Measurements from ENCODE around the gene SLC19A1. TPM values are rescaled to one million over a fixed set of nuclear protein-coding genes. Genes with fewer than 3 reads are reported as not detected.

Gene SLC19A1
- total RNA-seq, 1 experiment from 2014 or later, result 25.0 TPM

DNA sequence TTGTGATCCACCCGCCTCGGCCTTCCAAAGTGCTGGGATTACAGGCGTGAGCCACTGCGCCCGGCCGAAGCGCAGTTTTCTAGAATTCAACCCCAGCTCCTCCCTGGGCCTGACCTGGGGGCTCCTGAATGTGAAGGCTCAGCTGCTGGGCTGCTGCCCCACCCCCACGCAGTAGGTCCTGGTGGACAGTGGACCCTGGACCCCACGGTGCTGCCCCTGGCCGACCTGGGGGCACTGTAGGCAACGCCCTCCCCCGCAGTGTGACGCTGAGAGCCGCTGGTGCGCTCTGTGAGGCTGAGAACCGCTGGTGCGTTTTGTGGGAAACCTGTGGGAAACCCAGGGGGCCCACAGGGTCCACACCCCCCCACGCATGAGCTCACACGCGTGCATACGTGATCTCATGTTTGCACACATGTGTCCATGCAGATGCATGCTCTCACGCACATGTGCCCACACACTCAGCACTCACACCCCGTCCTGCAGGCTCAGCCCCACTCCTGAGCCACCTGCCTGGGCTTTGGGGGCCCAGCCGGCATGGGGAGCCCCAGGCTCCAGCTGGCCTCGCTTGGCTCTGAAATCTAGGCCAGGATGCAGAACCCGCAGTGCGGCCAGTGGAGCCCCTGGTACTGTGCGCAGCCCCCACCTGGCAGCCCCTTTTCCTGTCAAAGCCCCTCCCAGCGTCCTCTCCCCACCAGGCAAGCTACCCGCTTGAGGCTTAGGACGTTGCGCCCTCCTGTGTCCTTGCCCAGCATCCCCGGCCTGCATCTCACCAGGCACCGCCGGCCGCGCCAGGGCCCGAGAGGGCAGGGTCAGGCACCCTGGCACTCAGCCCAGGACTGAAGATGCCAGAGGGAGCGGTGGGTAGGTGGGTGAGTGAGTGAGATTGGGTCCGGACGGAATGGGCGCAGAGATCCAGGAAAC lies 69.5 kb downstream of the SLC19A1 start:
- H4K20me1 ChIP-seq (ENCODE audit: insufficient read depth), result no peaks in the 10 kb centered on the region
- no peaks in the 10 kb centered on the region for H3K9me2 ChIP-seq (ENCODE audit: insufficient read depth)
- no peak overlapping the region for H3K27ac ChIP-seq
- H3F3A ChIP-seq (ENCODE audit: insufficient read depth, low read depth), result peaks cover 18% of the 10 kb centered on the region; the same call in 1 of the 2 replicates
- POLR2A ChIA-PET (ENCODE audit: unreplicated experiment), result interaction anchor here (0.5 to 0.6 kb wide), 2 partner anchors 12 to 109 kb away, joined by 7 to 13 read pairs; no protein-coding TSS in a partner anchor
- H3K4me2 ChIP-seq, result no peak overlapping the region
- H3K27me3 ChIP-seq (ENCODE audit: insufficient read depth, low read depth), result no peaks in the 10 kb centered on the region
- no peaks in the 10 kb centered on the region for H3K79me2 ChIP-seq (ENCODE audit: low read depth)
- TF ChIP-seq, protein P1, sequence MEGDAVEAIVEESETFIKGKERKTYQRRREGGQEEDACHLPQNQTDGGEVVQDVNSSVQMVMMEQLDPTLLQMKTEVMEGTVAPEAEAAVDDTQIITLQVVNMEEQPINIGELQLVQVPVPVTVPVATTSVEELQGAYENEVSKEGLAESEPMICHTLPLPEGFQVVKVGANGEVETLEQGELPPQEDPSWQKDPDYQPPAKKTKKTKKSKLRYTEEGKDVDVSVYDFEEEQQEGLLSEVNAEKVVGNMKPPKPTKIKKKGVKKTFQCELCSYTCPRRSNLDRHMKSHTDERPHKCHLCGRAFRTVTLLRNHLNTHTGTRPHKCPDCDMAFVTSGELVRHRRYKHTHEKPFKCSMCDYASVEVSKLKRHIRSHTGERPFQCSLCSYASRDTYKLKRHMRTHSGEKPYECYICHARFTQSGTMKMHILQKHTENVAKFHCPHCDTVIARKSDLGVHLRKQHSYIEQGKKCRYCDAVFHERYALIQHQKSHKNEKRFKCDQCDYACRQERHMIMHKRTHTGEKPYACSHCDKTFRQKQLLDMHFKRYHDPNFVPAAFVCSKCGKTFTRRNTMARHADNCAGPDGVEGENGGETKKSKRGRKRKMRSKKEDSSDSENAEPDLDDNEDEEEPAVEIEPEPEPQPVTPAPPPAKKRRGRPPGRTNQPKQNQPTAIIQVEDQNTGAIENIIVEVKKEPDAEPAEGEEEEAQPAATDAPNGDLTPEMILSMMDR (conservative IDR thresholded peaks at IDR 0.05), result no peak
- no peak for TF ChIP-seq EZH2 (IDR thresholded peaks at IDR 0.05; ENCODE audit: low read depth)
- H3K4me3 ChIP-seq, result no peak overlapping the region
- intact Hi-C loops (cut with micrococcal nuclease; ENCODE audit: unreplicated experiment), result no loop called here
- no peak overlapping the region for H2AFZ ChIP-seq
- CTCF ChIA-PET, result no interaction called here
- peaks cover 16% of the 10 kb centered on the region for H3K4me1 ChIP-seq (replicated peaks; ENCODE audit: insufficient read depth)
- no TSS peak for BruUV-seq (replicated peaks)
- no peaks in the 10 kb centered on the region for H3K36me3 ChIP-seq (ENCODE audit: low read depth)
- no peak for DNase-seq
- no peaks in the 10 kb centered on the region for H3K9me3 ChIP-seq (ENCODE audit: insufficient read depth, low read depth)

DNA sequence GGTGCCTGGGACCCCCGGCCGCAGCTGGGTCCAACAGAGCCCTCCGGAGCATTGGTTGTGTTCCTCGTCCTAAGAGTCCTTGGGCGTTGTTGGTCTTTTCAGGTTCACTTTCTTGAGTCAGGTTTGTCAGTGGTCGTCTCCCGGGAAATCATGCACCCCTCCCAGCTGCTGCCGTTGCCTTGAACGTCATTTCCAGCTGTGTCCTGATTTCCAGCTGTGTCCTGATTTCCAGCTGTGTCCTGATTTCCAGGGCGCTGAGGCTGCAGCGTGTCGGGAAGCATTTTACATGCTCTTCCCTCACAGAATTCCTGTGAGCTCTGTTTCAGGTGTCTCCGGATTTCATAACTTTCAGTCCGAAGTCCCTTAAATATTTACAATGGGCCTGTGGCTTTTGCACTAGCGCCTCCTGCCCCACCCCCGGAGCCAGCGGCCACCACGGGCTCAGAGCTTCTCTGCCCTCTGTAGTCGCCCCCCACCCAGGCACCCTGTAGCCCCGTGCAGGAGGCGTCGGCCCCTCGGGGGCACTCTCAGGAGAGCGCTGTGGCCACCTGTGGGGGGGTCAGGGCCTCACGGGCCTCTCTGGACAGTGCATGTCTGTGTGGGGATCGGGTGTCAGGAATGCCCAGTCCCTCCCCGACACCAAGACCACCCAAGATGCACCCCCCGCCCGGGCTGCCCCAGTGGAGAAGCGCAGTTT lies 70.6 kb downstream of the SLC19A1 start:
- H3F3A ChIP-seq (ENCODE audit: insufficient read depth, low read depth), result peaks cover 18% of the 10 kb centered on the region; the same call in 1 of the 2 replicates
- H3K9me2 ChIP-seq (ENCODE audit: insufficient read depth), result no peaks in the 10 kb centered on the region
- DNase-seq, result no peak
- TF ChIP-seq, protein P1 (conservative IDR thresholded peaks at IDR 0.05), result no peak
- no peak for TF ChIP-seq EZH2 (IDR thresholded peaks at IDR 0.05; ENCODE audit: low read depth)
- BruUV-seq (replicated peaks), result no TSS peak
- no peaks in the 10 kb centered on the region for H3K36me3 ChIP-seq (ENCODE audit: low read depth)
- peak overlapping the region; percentile 76 for H3K4me2 ChIP-seq
- H3K79me2 ChIP-seq (ENCODE audit: low read depth), result no peaks in the 10 kb centered on the region
- peaks cover 16% of the 10 kb centered on the region for H3K4me1 ChIP-seq (replicated peaks; ENCODE audit: insufficient read depth)
- peak overlapping the region; percentile 38; the same call in 1 of the 2 replicates for H3K4me3 ChIP-seq
- no peaks in the 10 kb centered on the region for H3K9me3 ChIP-seq (ENCODE audit: insufficient read depth, low read depth)
- H3K27me3 ChIP-seq (ENCODE audit: insufficient read depth, low read depth), result no peaks in the 10 kb centered on the region
- ChIA-PET CTCF (no interaction called here), POLR2A (ENCODE audit: unreplicated experiment) (interaction anchor here (0.6 kb wide), 2 partner anchors 11 to 174 kb away, joined by 7 to 13 read pairs; no protein-coding TSS in a partner anchor)
- intact Hi-C loops (cut with micrococcal nuclease; ENCODE audit: unreplicated experiment), result no loop called here
- H3K27ac ChIP-seq, result peak overlapping the region; percentile 67
- H2AFZ ChIP-seq, result no peak overlapping the region
- no peaks in the 10 kb centered on the region for H4K20me1 ChIP-seq (ENCODE audit: insufficient read depth)

DNA sequence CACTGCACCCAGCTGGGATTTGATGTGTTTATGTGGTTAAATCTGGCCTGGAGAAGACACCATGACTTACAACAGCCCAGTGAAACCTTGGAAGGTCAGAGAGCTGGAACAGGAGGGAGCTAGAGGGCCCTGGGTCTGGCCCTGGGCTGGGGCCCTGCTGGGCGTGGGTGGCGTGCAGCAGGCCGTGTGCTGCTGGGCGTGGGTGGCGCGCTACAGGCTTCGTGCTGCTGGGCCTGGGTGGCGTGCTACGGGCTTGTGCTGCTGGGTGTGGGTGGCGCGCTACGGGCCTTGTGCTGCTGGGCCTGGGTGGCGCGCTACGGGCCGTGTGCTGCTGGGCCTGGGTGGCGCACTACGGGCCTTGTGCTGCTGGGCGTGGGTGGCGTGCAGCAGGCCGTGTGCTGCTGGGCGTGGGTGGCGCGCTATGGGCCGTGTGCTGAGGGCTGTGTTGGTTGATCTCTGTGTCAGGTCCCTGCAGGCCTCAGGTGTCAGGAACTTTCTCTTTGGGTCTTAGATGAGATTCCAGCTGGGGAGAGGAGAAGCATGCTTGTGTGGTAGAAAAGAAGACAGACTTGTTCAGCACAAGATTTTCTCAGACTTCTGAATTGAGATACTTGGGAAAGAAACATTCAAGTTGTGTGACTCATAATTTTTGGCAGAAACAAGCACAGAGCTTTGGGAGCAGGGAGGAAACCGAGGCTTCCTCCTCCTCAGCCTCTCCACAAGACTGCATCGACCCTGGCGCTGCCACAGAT lies 71.3 kb downstream of the SLC19A1 start:
- H3K9me2 ChIP-seq (ENCODE audit: insufficient read depth), result no peaks in the 10 kb centered on the region
- ChIA-PET POLR2A (ENCODE audit: unreplicated experiment) (interaction anchor here (0.6 kb wide), 2 partner anchors 21 to 174 kb away, joined by 6 to 7 read pairs; no protein-coding TSS in a partner anchor), CTCF (no interaction called here)
- intact Hi-C loops (cut with micrococcal nuclease; ENCODE audit: unreplicated experiment), result no loop called here
- H2AFZ ChIP-seq, result no peak overlapping the region
- H3F3A ChIP-seq (ENCODE audit: insufficient read depth, low read depth), result peaks cover 18% of the 10 kb centered on the region; the same call in 1 of the 2 replicates
- no peaks in the 10 kb centered on the region for H3K9me3 ChIP-seq (ENCODE audit: insufficient read depth, low read depth)
- TF ChIP-seq, protein P1 (conservative IDR thresholded peaks at IDR 0.05), result no peak
- H3K36me3 ChIP-seq (ENCODE audit: low read depth), result no peaks in the 10 kb centered on the region
- H3K4me2 ChIP-seq, result peak overlapping the region; percentile 76
- peaks cover 16% of the 10 kb centered on the region for H3K4me1 ChIP-seq (replicated peaks; ENCODE audit: insufficient read depth)
- peak; percentile 45 to 87 for DNase-seq
- H3K79me2 ChIP-seq (ENCODE audit: low read depth), result no peaks in the 10 kb centered on the region
- peak overlapping the region; percentile 67 for H3K27ac ChIP-seq
- H4K20me1 ChIP-seq (ENCODE audit: insufficient read depth), result no peaks in the 10 kb centered on the region
- H3K4me3 ChIP-seq, result peak overlapping the region; percentile 38; the same call in 1 of the 2 replicates
- BruUV-seq (replicated peaks), result no TSS peak
- no peaks in the 10 kb centered on the region for H3K27me3 ChIP-seq (ENCODE audit: insufficient read depth, low read depth)

Measured in PC-9 (cell line).